ENCODE data around the gene PRRC2A.

The PRRC2A gene

DNA sequence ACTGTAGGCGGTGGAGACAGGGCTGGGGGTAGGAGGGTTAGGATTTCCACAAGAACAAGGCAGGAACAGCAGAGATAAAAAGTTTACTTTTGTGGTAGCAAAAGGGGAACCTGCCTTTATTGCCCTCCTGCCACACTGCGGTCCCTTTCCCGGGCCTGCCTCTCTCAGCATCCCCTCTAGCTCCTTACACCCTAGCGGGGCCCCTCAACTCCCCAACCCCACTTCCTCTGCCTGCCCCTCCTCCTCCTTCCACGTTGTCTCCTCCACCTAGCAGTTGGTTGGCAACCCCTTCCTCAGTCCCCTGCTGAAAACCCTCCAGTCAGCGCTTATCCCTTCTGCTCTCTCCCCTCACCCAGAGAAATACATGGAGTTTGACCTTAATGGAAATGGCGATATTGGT, 4.8 kb upstream of the PRRC2A start:
- H3K9ac ChIP-seq (ENCODE audit: low read length) = no peak overlapping the region
- DNase-seq = no peak
- TF ChIP-seq EZH2phosphoT487 (IDR thresholded peaks at IDR 0.05; ENCODE audit: low read length) = no peak
- TF ChIP-seq EZH2 (optimal IDR thresholded peaks at IDR 0.05; ENCODE audit: low read depth, low read length) = no peak
- TF ChIP-seq, protein P1, sequence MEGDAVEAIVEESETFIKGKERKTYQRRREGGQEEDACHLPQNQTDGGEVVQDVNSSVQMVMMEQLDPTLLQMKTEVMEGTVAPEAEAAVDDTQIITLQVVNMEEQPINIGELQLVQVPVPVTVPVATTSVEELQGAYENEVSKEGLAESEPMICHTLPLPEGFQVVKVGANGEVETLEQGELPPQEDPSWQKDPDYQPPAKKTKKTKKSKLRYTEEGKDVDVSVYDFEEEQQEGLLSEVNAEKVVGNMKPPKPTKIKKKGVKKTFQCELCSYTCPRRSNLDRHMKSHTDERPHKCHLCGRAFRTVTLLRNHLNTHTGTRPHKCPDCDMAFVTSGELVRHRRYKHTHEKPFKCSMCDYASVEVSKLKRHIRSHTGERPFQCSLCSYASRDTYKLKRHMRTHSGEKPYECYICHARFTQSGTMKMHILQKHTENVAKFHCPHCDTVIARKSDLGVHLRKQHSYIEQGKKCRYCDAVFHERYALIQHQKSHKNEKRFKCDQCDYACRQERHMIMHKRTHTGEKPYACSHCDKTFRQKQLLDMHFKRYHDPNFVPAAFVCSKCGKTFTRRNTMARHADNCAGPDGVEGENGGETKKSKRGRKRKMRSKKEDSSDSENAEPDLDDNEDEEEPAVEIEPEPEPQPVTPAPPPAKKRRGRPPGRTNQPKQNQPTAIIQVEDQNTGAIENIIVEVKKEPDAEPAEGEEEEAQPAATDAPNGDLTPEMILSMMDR (IDR thresholded peaks at IDR 0.05; ENCODE audit: low read length) = no peak
- H3K36me3 ChIP-seq (replicated peaks; ENCODE audit: insufficient read depth, low read length) = no peaks in the 10 kb centered on the region
- H3K27me3 ChIP-seq (replicated peaks; ENCODE audit: insufficient read depth, low read length) = no peaks in the 10 kb centered on the region
- H3K4me1 ChIP-seq (ENCODE audit: low read length) = peaks cover 10% of the 10 kb centered on the region
- H3K27ac ChIP-seq (ENCODE audit: low read length) = no peak overlapping the region
- H3K4me3 ChIP-seq (ENCODE audit: low read length) = no peak overlapping the region
- no peak overlapping the region for H3K4me2 ChIP-seq (ENCODE audit: low read depth, low read length)
- no peaks in the 10 kb centered on the region for H3K9me2 ChIP-seq (replicated peaks; ENCODE audit: insufficient read depth, low read length)
- no peaks in the 10 kb centered on the region for H3K9me3 ChIP-seq (replicated peaks; ENCODE audit: insufficient read depth, low read length)
- H3F3A ChIP-seq (ENCODE audit: insufficient read depth, low read length) = peaks cover 13% of the 10 kb centered on the region; the same call in 1 of the 2 replicates
- H3K79me2 ChIP-seq (ENCODE audit: low read length) = peaks cover 2% of the 10 kb centered on the region
- H4K20me1 ChIP-seq (ENCODE audit: insufficient read depth, low read length) = no peaks in the 10 kb centered on the region
- no peak overlapping the region for H2AFZ ChIP-seq (ENCODE audit: low read length)

DNA sequence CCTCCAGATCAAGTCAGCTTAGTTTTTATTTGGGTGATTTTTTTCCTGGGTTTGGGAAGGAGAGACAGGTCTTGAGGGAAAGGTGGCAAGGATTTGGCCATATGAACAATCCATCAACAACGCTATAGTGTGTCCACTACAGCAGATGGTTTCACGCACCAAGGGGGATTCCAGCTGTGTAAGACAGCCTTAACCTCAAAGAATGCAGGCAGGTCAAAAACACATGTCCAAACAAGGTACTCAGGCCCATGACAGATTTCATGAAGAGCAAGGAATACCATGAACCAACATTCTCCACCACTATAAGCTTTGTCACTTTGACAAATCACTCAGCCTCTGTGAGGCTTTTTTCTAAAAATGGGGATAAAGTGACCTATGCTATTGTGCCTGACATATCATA, 3.5 kb upstream of the PRRC2A start:
- Histone ChIP-seq H3K4me3 (ENCODE audit: low read length) (no peak overlapping the region), H2AFZ (ENCODE audit: low read length) (no peak overlapping the region)

DNA sequence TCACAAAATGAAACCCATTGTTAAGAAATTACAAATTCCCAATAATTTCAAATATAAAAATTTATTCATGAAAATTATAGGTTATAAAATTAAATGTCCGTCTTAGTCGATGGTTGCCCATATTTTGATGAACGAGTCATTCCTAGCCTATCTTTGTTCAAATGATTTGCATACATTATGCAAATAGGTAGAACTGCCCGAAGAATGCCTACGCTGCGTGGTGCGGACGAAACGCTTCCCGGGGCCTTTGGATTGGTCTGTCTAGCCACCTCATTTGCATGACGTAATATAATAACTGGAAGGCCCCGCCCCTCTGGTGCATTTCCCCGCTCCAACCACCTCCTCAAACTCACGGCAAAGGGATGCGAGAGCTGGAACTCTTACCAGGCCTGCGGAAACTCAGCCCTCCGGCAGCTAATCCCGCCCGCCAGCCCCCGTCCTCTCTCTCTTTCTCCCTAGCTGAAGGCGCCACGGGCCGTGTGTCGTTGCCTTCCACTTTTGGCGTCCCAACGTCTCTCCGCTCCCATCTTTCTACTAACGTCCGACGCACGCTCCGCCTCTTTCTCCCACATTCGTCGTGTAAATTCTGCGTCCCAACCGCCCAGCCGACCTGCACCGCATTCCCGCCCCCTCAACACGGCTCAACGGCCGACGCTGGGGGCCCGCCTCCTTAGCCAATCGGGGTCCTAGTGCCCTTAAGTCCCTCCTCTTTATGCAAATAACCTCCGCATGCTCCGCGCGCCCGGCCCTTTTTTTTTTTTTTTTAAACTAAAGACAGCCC, 520 bp upstream of the PRRC2A start:
- H3K27ac ChIP-seq (ENCODE audit: low read length) = peak overlapping the region; percentile 99

More for the DNA sequence above, 3.5 kb upstream of the PRRC2A start:
- H3K4me1 ChIP-seq (ENCODE audit: low read length) = peaks cover 11% of the 10 kb centered on the region
- no peaks in the 10 kb centered on the region for H3K9me3 ChIP-seq (replicated peaks; ENCODE audit: insufficient read depth, low read length)
- H3K36me3 ChIP-seq (replicated peaks; ENCODE audit: insufficient read depth, low read length) = no peaks in the 10 kb centered on the region
- DNase-seq = no peak
- no peak overlapping the region for H3K27ac ChIP-seq (ENCODE audit: low read length)
- no peak overlapping the region for H3K9ac ChIP-seq (ENCODE audit: low read length)
- no peaks in the 10 kb centered on the region for H3K27me3 ChIP-seq (replicated peaks; ENCODE audit: insufficient read depth, low read length)
- H3F3A ChIP-seq (ENCODE audit: insufficient read depth, low read length) = peaks cover 13% of the 10 kb centered on the region; the same call in 1 of the 2 replicates
- H4K20me1 ChIP-seq (ENCODE audit: insufficient read depth, low read length) = no peaks in the 10 kb centered on the region
- H3K9me2 ChIP-seq (replicated peaks; ENCODE audit: insufficient read depth, low read length) = no peaks in the 10 kb centered on the region
- TF ChIP-seq EZH2phosphoT487 (IDR thresholded peaks at IDR 0.05; ENCODE audit: low read length) (no peak), EZH2 (optimal IDR thresholded peaks at IDR 0.05; ENCODE audit: low read depth, low read length) (no peak)
- TF ChIP-seq, protein P1 (IDR thresholded peaks at IDR 0.05; ENCODE audit: low read length) = no peak
- H3K79me2 ChIP-seq (ENCODE audit: low read length) = peaks cover 14% of the 10 kb centered on the region
- no peak overlapping the region for H3K4me2 ChIP-seq (ENCODE audit: low read depth, low read length)

More for the DNA sequence above, 520 bp upstream of the PRRC2A start:
- H3K9ac ChIP-seq (ENCODE audit: low read length) = peak overlapping the region; percentile 91
- H3K9me3 ChIP-seq (replicated peaks; ENCODE audit: insufficient read depth, low read length) = no peaks in the 10 kb centered on the region
- TF ChIP-seq, protein P1 (IDR thresholded peaks at IDR 0.05; ENCODE audit: low read length) = no peak
- TF ChIP-seq EZH2 (optimal IDR thresholded peaks at IDR 0.05; ENCODE audit: low read depth, low read length) (no peak), EZH2phosphoT487 (IDR thresholded peaks at IDR 0.05; ENCODE audit: low read length) (no peak)
- H3F3A ChIP-seq (ENCODE audit: insufficient read depth, low read length) = peaks cover 8% of the 10 kb centered on the region; the same call in 1 of the 2 replicates
- H3K9me2 ChIP-seq (replicated peaks; ENCODE audit: insufficient read depth, low read length) = no peaks in the 10 kb centered on the region
- H2AFZ ChIP-seq (ENCODE audit: low read length) = peak overlapping the region; percentile 63
- peaks cover 9% of the 10 kb centered on the region for H3K4me1 ChIP-seq (ENCODE audit: low read length)
- peaks cover 3% of the 10 kb centered on the region; the same call in 1 of the 2 replicates for H3K36me3 ChIP-seq (replicated peaks; ENCODE audit: insufficient read depth, low read length)
- H4K20me1 ChIP-seq (ENCODE audit: insufficient read depth, low read length) = no peaks in the 10 kb centered on the region
- H3K4me2 ChIP-seq (ENCODE audit: low read depth, low read length) = peak overlapping the region; percentile 66
- H3K4me3 ChIP-seq (ENCODE audit: low read length) = peak overlapping the region; percentile 72
- H3K27me3 ChIP-seq (replicated peaks; ENCODE audit: insufficient read depth, low read length) = no peaks in the 10 kb centered on the region
- peaks cover 44% of the 10 kb centered on the region for H3K79me2 ChIP-seq (ENCODE audit: low read length)
- peak; percentile 98 for DNase-seq
